Measurements from ENCODE around the gene UBE2D4. TPM values are rescaled to one million over a fixed set of nuclear protein-coding genes. Genes with fewer than 3 reads are reported as not detected.

The UBE2D4 gene
- total RNA-seq, 1 experiment from 2014 or later, result 6.4 TPM

DNA sequence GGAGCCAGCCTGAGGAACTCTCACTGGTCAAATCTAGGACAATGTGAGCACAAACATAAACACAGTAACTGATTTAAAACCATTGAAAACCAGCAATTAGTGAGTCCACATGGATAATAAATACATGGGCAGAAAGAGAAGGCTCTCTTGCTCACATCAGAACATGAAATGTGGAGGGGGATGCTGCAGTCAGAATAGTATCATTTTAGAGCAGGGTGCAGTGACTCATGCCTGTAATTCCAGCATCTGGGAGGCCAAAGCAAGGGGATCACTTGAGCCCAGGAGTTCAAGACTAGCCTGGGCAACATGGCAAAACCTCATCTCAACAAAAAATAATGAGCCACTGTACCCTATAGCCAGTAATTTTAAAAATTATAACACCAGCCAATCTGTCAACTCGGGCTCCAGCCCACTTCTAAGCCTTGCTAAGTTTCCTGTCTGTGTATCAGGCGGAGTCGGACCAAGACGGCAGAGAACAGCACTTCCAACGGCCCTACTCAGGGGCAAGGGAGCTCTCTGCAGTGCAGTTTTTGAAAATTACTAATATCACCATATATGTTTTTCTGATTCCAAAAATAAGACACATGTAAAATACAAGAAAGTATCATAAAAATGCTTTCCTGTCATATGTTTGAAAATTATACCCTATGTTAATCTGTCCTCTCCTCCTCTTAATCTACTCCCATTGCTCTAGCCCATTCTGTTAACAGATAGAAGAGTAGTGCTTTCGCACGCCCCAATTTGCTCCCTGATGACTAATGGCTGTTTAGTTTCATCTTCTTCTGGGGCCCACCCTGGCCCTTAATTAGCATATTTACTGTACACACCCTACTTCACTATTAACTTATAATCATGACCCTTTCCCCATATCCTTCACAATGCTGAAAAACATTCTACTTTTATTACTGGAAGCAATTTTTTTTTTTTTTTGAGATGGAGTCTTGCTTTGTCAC lies 37.0 kb upstream of the UBE2D4 start:
- no peak overlapping the region for H3K56ac ChIP-seq (ENCODE audit: insufficient read length, low read depth, low read length)
- no peak overlapping the region for H3K18ac ChIP-seq (ENCODE audit: insufficient read length, low read depth, low read length)
- no peak overlapping the region for H4K91ac ChIP-seq (ENCODE audit: insufficient read length, low read depth, low read length)
- H3K4me1 ChIP-seq (ENCODE audit: insufficient read depth, low read length), result no peaks in the 10 kb centered on the region
- no peak overlapping the region for H4K8ac ChIP-seq (replicated peaks; ENCODE audit: insufficient read length, low read depth, low read length)
- no peaks in the 10 kb centered on the region for H3K9me3 ChIP-seq (ENCODE audit: control insufficient read depth, low read depth, low read length)
- H3K79me2 ChIP-seq (ENCODE audit: insufficient read depth, low read length), result no peaks in the 10 kb centered on the region
- H4K20me1 ChIP-seq (ENCODE audit: control insufficient read depth, insufficient read depth, insufficient read length), result no peaks in the 10 kb centered on the region
- no peaks in the 10 kb centered on the region for H3K23me2 ChIP-seq (ENCODE audit: insufficient read length, low read depth, low read length, poor library complexity, severe bottlenecking)
- Mint-ChIP-seq H3K9me3 (no peaks in the 10 kb centered on the region; a peak in 1 of 5 replicates), H3K36me3 (ENCODE audit: insufficient read depth in 1 of 3, low read depth in 3 of 3) (peaks cover 0 to 13% (median 2%) of the 10 kb centered on the region in 3 experiments; a peak in 4 of 7 replicates), H3K4me3 (no peak overlapping the region), H3K27ac (no peak overlapping the region; a peak in 2 of 7 replicates), H3K4me1 (no peaks in the 10 kb centered on the region), H3K27me3 (ENCODE audit: low read depth) (no peaks in the 10 kb centered on the region)
- H2BK5ac ChIP-seq (ENCODE audit: insufficient read length, low read length), result no peak overlapping the region
- no peak overlapping the region for H3K27ac ChIP-seq (ENCODE audit: insufficient read length, low read depth, low read length)
- no peaks in the 10 kb centered on the region for H3K79me1 ChIP-seq (ENCODE audit: insufficient read depth, low read depth, low read length, poor library complexity, severe bottlenecking)
- no peaks in the 10 kb centered on the region for H3K27me3 ChIP-seq (ENCODE audit: insufficient read depth, low read length)
- DNase-seq, result no peak
- TF ChIP-seq, protein P1, sequence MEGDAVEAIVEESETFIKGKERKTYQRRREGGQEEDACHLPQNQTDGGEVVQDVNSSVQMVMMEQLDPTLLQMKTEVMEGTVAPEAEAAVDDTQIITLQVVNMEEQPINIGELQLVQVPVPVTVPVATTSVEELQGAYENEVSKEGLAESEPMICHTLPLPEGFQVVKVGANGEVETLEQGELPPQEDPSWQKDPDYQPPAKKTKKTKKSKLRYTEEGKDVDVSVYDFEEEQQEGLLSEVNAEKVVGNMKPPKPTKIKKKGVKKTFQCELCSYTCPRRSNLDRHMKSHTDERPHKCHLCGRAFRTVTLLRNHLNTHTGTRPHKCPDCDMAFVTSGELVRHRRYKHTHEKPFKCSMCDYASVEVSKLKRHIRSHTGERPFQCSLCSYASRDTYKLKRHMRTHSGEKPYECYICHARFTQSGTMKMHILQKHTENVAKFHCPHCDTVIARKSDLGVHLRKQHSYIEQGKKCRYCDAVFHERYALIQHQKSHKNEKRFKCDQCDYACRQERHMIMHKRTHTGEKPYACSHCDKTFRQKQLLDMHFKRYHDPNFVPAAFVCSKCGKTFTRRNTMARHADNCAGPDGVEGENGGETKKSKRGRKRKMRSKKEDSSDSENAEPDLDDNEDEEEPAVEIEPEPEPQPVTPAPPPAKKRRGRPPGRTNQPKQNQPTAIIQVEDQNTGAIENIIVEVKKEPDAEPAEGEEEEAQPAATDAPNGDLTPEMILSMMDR (conservative IDR thresholded peaks at IDR 0.05), result no peak
- no peak overlapping the region for H2BK120ac ChIP-seq (ENCODE audit: low read depth, low read length, poor library complexity, severe bottlenecking)
- H3K4ac ChIP-seq (ENCODE audit: low read depth, low read length), result no peak overlapping the region
- no peak overlapping the region for H3K9ac ChIP-seq (ENCODE audit: extremely low read depth, insufficient read length, low read length)
- H2BK15ac ChIP-seq (ENCODE audit: low read depth, low read length), result no peak overlapping the region
- no peak overlapping the region for H3T11ph ChIP-seq (ENCODE audit: low read length)
- H3K14ac ChIP-seq (ENCODE audit: insufficient read depth, low read length), result no peak overlapping the region
- WGBS (ENCODE audit: extremely low coverage, insufficient read length, low lambda C conversion rate), result no CpG with 5 or more reads among the region's 7 CpGs
- no peak overlapping the region for H4K5ac ChIP-seq (ENCODE audit: insufficient read length, low read depth, low read length)
- no peak overlapping the region for H2BK12ac ChIP-seq (ENCODE audit: insufficient read length, low read depth, low read length)
- H3K4me2 ChIP-seq (ENCODE audit: insufficient read depth, insufficient read length, low read length), result no peak overlapping the region
- H3K23ac ChIP-seq (ENCODE audit: insufficient read length, low read depth, low read length), result no peak overlapping the region
- no peak overlapping the region for H2AK5ac ChIP-seq (ENCODE audit: insufficient read length, low read length)
- H2AFZ ChIP-seq (ENCODE audit: low read length), result no peak overlapping the region
- no peak overlapping the region for H2BK20ac ChIP-seq (ENCODE audit: low read depth, low read length, poor library complexity, severe bottlenecking)
